ENCODE results near the gene TRANK1.

TRANK1 gene

GRCh38 chr3:36862076-36862755 lies 82.6 kb downstream of the TRANK1 start:
- no peaks in the 10 kb centered on the region for H3K9me2 ChIP-seq (replicated peaks; ENCODE audit: control insufficient read depth, low read length)
- no peaks in the 10 kb centered on the region for H4K20me1 ChIP-seq (ENCODE audit: control insufficient read depth, insufficient read depth, low read depth, low read length)
- TF ChIP-seq CTCF (IDR thresholded peaks at IDR 0.05; ENCODE audit: low read depth, low read length, poor library complexity, severe bottlenecking): no peak
- TF ChIP-seq EZH2phosphoT487 (IDR thresholded peaks at IDR 0.05; ENCODE audit: borderline replicate concordance, low read length): no peak

GRCh38 chr3:36859494-36859893 lies 85.4 kb downstream of the TRANK1 start:
- peaks cover 83% of the 10 kb centered on the region for H3K36me3 ChIP-seq (ENCODE audit: control insufficient read depth, low read length)
- no peaks in the 10 kb centered on the region for H4K20me1 ChIP-seq (ENCODE audit: control insufficient read depth, insufficient read depth, low read depth, low read length)
- no peaks in the 10 kb centered on the region for H3K9me3 ChIP-seq (ENCODE audit: control insufficient read depth, insufficient read depth, low read length)
- no peak overlapping the region for H3K4me3 ChIP-seq (ENCODE audit: low read length)
- no peaks in the 10 kb centered on the region for H3K27me3 ChIP-seq (ENCODE audit: control insufficient read depth, low read length)
- no peaks in the 10 kb centered on the region for H3K4me1 ChIP-seq (ENCODE audit: control insufficient read depth, low read length)
- H3K9me2 ChIP-seq (replicated peaks; ENCODE audit: control insufficient read depth, low read length): no peaks in the 10 kb centered on the region
- no peak overlapping the region for H3K27ac ChIP-seq (ENCODE audit: low read depth, low read length)
- H3F3A ChIP-seq (ENCODE audit: control insufficient read depth, insufficient read depth): no peaks in the 10 kb centered on the region; the same call in 1 of the 2 replicates
- TF ChIP-seq CTCF (IDR thresholded peaks at IDR 0.05; ENCODE audit: low read depth, low read length, poor library complexity, severe bottlenecking) (no peak), EZH2phosphoT487 (IDR thresholded peaks at IDR 0.05; ENCODE audit: borderline replicate concordance, low read length) (no peak)
- H3K79me2 ChIP-seq (ENCODE audit: control insufficient read depth, low read length): no peaks in the 10 kb centered on the region
- H3K4me2 ChIP-seq (ENCODE audit: low read length): no peak overlapping the region

More at GRCh38 chr3:36862076-36862755, 82.6 kb downstream of the TRANK1 start:
- no peak overlapping the region for H3K4me2 ChIP-seq (ENCODE audit: low read length)
- H3K9me3 ChIP-seq (ENCODE audit: control insufficient read depth, insufficient read depth, low read length): no peaks in the 10 kb centered on the region
- no peaks in the 10 kb centered on the region; the same call in 1 of the 2 replicates for H3F3A ChIP-seq (ENCODE audit: control insufficient read depth, insufficient read depth)
- no peaks in the 10 kb centered on the region for H3K79me2 ChIP-seq (ENCODE audit: control insufficient read depth, low read length)
- no peak overlapping the region for H3K4me3 ChIP-seq (ENCODE audit: low read length)
- H3K4me1 ChIP-seq (ENCODE audit: control insufficient read depth, low read length): no peaks in the 10 kb centered on the region
- no peak overlapping the region for H3K27ac ChIP-seq (ENCODE audit: low read depth, low read length)
- H3K27me3 ChIP-seq (ENCODE audit: control insufficient read depth, low read length): no peaks in the 10 kb centered on the region
- H3K36me3 ChIP-seq (ENCODE audit: control insufficient read depth, low read length): peaks cover 68% of the 10 kb centered on the region

- no peak overlapping the region for H3K4me2 ChIP-seq (ENCODE audit: low read length)
- peaks cover 81% of the 10 kb centered on the region for H3K36me3 ChIP-seq (ENCODE audit: control insufficient read depth, low read length)
- no peaks in the 10 kb centered on the region for H3K79me2 ChIP-seq (ENCODE audit: control insufficient read depth, low read length)
- no peaks in the 10 kb centered on the region for H3K27me3 ChIP-seq (ENCODE audit: control insufficient read depth, low read length)
- no peaks in the 10 kb centered on the region for H3K4me1 ChIP-seq (ENCODE audit: control insufficient read depth, low read length)
- no peaks in the 10 kb centered on the region for H3K9me2 ChIP-seq (replicated peaks; ENCODE audit: control insufficient read depth, low read length)
- no peaks in the 10 kb centered on the region for H4K20me1 ChIP-seq (ENCODE audit: control insufficient read depth, insufficient read depth, low read depth, low read length)
- no peaks in the 10 kb centered on the region for H3F3A ChIP-seq (ENCODE audit: control insufficient read depth, insufficient read depth)
- H3K9me3 ChIP-seq (ENCODE audit: control insufficient read depth, insufficient read depth, low read length): no peaks in the 10 kb centered on the region
- no peak overlapping the region for H3K27ac ChIP-seq (ENCODE audit: low read depth, low read length)
- TF ChIP-seq CTCF (IDR thresholded peaks at IDR 0.05; ENCODE audit: low read depth, low read length, poor library complexity, severe bottlenecking) (no peak), EZH2phosphoT487 (IDR thresholded peaks at IDR 0.05; ENCODE audit: borderline replicate concordance, low read length) (no peak)
- H3K4me3 ChIP-seq (ENCODE audit: low read length): no peak overlapping the region
Observed at GRCh38 chr3:36852071-36852470, 92.8 kb downstream of the TRANK1 start.
